Activated CD8-positive, alpha-beta T cell treated with anti-CD3 and anti-CD28 coated beads for 36 hours (primary cell): ENCODE measurements around the gene CALHM4. TPM values are rescaled to one million over a fixed set of nuclear protein-coding genes. Genes with fewer than 3 reads are reported as not detected.

Experiments used
- ATAC-seq: fragments of 200-7000 bp; cut with Tn5 transposase; one replicate; pipeline ENCODE4 v1.10.0; 2021; ENCODE audit warnings: mild to moderate bottlenecking, moderate library complexity
- CTCF ChIA-PET: fragments of 350-600 bp; sonication (Branson Sonifier 250); formaldehyde crosslinking; loops from one replicate; lab custom pipeline; 2021; ENCODE audit warnings: antibody characterized with exemption; lab: Charles Lee
- POLR2A ChIA-PET: fragments of 350-600 bp; sonication (Branson Sonifier 250); formaldehyde crosslinking; loops from one replicate; lab custom pipeline; 2021; ENCODE audit warnings: antibody characterized with exemption; lab: Charles Lee
- DNase-seq: peaks from one replicate; pipeline ENCODE4 v3.0.0-alpha.2; 2020
- H3K27ac Mint-ChIP-seq: one replicate; pipeline ENCODE4 v1.8.0; 2021; ENCODE audit warnings: mild to moderate bottlenecking, mixed read lengths
- H3K27me3 Mint-ChIP-seq: one replicate; pipeline ENCODE4 v1.8.0; 2021; ENCODE audit warnings: mixed read lengths
- H3K36me3 Mint-ChIP-seq: one replicate; pipeline ENCODE4 v1.8.0; 2021; ENCODE audit warnings: low read depth, mixed read lengths
- H3K4me1 Mint-ChIP-seq: one replicate; pipeline ENCODE4 v1.8.0; 2021; ENCODE audit warnings: low read depth, mixed read lengths
- H3K4me3 Mint-ChIP-seq: one replicate; pipeline ENCODE4 v1.8.0; 2021; ENCODE audit warnings: mild to moderate bottlenecking, moderate library complexity, mixed read lengths
- H3K9me3 Mint-ChIP-seq: one replicate; pipeline ENCODE4 v1.8.0; 2021; ENCODE audit warnings: mixed read lengths
- CTCF ChIP-seq: fragments of 200-600 bp; IDR thresholded peaks from one replicate; pipeline ENCODE4 v1.8.0; 2022; ENCODE audit warnings: antibody characterized with exemption, mild to moderate bottlenecking
- intact Hi-C: fragments of 100-400 bp; cut with micrococcal nuclease; formaldehyde crosslinking; loops from one replicate; pipeline ENCODE4 v1.10.0; 2022
- total RNA-seq, 2 experiments: library from RNA; stranded (reverse); gene quantifications; one replicate each; pipeline ENCODE4 v1.2.3, GENCODE V29; 2021

CALHM4 gene
- total RNA-seq, result not detected

- Mint-ChIP-seq H3K9me3 (no peaks in the 10 kb centered on the region), H3K27me3 (peaks cover 15% of the 10 kb centered on the region), H3K36me3 (no peaks in the 10 kb centered on the region), H3K4me1 (no peaks in the 10 kb centered on the region), H3K27ac (no peak within 1 kb of the TSS), H3K4me3 (no peak within 1 kb of the TSS)
- DNase-seq (no peak), ATAC-seq (no peak)
- intact Hi-C loops, result no loop called here
- POLR2A ChIA-PET, result interaction anchor here (0.7 to 1.0 kb wide), 3 partner anchors 10 to 274 kb away, joined by 3 to 4 read pairs (median 4); no protein-coding TSS in a partner anchor
- no peak for TF ChIP-seq CTCF
- CTCF ChIA-PET, result interaction anchor here (0.8 to 1.3 kb wide), 2 partner anchors 9 to 17 kb away, joined by 3 to 5 read pairs; no protein-coding TSS in a partner anchor
Measured at GRCh38 chr6:116553451-116553850, at the start of gene CALHM4. CALHM4 (plus strand) TSS chr6:116553751; CDS start chr6:116553794, 43 bp downstream.

- no peak for DNase-seq
- no peak overlapping the region for H3K4me3 Mint-ChIP-seq
- peaks cover 15% of the 10 kb centered on the region for H3K27me3 Mint-ChIP-seq
- ChIA-PET CTCF (interaction anchor here (1.5 kb wide), 1 partner anchor 10 kb away, joined by 3 read pairs; no protein-coding TSS in a partner anchor), POLR2A (no interaction called here)
- no peak overlapping the region for H3K27ac Mint-ChIP-seq
- peaks cover 7% of the 10 kb centered on the region for H3K9me3 Mint-ChIP-seq
- no peak for ATAC-seq
- no peaks in the 10 kb centered on the region for H3K36me3 Mint-ChIP-seq
- no peak for TF ChIP-seq CTCF
- H3K4me1 Mint-ChIP-seq, result no peaks in the 10 kb centered on the region
- intact Hi-C loops, result no loop called here
Measured at GRCh38 chr6:116507324-116507723, 46.2 kb upstream of the CALHM4 start.

- H3K4me3 Mint-ChIP-seq, result no peak overlapping the region
- no peaks in the 10 kb centered on the region for H3K4me1 Mint-ChIP-seq
- no peak overlapping the region for H3K27ac Mint-ChIP-seq
- ChIA-PET CTCF (no interaction called here), POLR2A (no interaction called here)
- DNase-seq, result no peak
- intact Hi-C loops, result no loop called here
- H3K27me3 Mint-ChIP-seq, result peaks cover 7% of the 10 kb centered on the region
- H3K36me3 Mint-ChIP-seq, result no peaks in the 10 kb centered on the region
- TF ChIP-seq CTCF, result no peak
- no peak for ATAC-seq
- peaks cover 7% of the 10 kb centered on the region for H3K9me3 Mint-ChIP-seq
Measured at GRCh38 chr6:116508527-116508926, 45.0 kb upstream of the CALHM4 start.

- no peaks in the 10 kb centered on the region for H3K36me3 Mint-ChIP-seq
- no peak for DNase-seq
- H3K4me3 Mint-ChIP-seq, result no peak within 1 kb of the TSS
- peaks cover 2% of the 10 kb centered on the region for H3K27me3 Mint-ChIP-seq
- H3K27ac Mint-ChIP-seq, result no peak within 1 kb of the TSS
- peaks cover 7% of the 10 kb centered on the region for H3K9me3 Mint-ChIP-seq
- H3K4me1 Mint-ChIP-seq, result no peaks in the 10 kb centered on the region
- no peak for TF ChIP-seq CTCF
- ChIA-PET POLR2A (no interaction called here), CTCF (interaction anchor here (1.0 to 1.8 kb wide), 4 partner anchors 15 to 30 kb away, joined by 3 to 6 read pairs (median 4); no protein-coding TSS in a partner anchor)
- no peak for ATAC-seq
- intact Hi-C loops, result no loop called here
Measured at GRCh38 chr6:116511424-116512110, 42.0 kb upstream of the CALHM4 start, which contains the start of gene CALHM5. CALHM5 (plus strand) TSS chr6:116511639; CDS start chr6:116511697, 58 bp downstream.

- Mint-ChIP-seq H3K4me3 (no peak overlapping the region), H3K36me3 (no peaks in the 10 kb centered on the region), H3K27me3 (peaks cover 2% of the 10 kb centered on the region), H3K9me3 (peaks cover 7% of the 10 kb centered on the region), H3K27ac (no peak overlapping the region), H3K4me1 (no peaks in the 10 kb centered on the region)
- no peak for TF ChIP-seq CTCF
- POLR2A ChIA-PET, result no interaction called here
- ATAC-seq (no peak), DNase-seq (no peak)
- intact Hi-C loops, result no loop called here
- CTCF ChIA-PET, result interaction anchor here (1.0 to 1.8 kb wide), 5 partner anchors 15 to 68 kb away, joined by 3 to 6 read pairs (median 4); no protein-coding TSS in a partner anchor
Measured at GRCh38 chr6:116512111-116512559, 41.4 kb upstream of the CALHM4 start.
